ENCODE measurements around the gene DNAJC16.
"Not testable (repeated sequence)": the region's sequence is repeated elsewhere in the genome, so short reads cannot be mapped to it uniquely, and the experiment has no call there.

The DNAJC16 gene

GRCh38 chr1:15507278-15507677 is 19.4 kb upstream of the DNAJC16 start:
- no peak for DNase-seq (ENCODE audit: low spot score)

- DNase-seq (ENCODE audit: low spot score) = no peak
Observed at GRCh38 chr1:15508700-15509487, 17.8 kb upstream of the DNAJC16 start.

- no peak for DNase-seq (ENCODE audit: low spot score)
Observed at GRCh38 chr1:15509586-15509985, 17.1 kb upstream of the DNAJC16 start.

DNA sequence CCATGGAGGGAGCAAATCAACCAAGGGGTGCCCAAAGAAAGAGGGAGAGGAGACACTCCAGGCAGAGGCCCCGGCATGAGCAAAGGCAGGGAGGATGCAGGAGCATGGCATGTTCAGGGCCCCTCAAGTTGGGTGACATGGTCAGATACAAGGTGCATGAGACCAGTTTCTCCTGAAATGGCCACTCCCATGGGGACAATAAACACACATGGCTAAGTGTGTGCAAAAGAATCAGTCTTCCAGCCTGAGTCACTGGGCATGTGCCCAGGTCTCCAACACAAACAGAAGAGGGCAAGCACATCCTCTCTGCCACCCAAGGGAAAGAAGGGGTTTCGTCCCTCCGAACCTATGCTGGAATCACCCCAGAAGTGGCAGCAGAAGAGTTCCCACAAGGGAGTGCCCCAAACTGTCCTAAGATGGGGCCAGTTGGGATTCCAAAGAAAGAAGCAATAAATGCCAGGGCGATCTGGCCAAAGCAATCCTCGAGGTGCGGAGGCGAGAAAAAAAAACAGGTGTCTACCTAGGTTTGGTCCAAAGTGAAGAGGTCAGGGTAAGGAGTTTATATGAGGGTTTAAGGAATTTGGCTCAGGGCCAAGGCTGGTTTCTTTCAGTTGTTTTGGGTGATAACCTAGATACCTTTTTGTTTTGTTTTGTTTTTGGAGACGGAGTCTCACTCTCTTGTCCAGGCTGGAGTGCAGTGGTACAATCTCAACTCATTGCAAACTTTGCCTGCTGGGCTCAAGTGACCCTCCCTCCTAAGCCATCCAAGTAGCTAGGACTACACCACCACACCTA is 15.8 kb upstream of the DNAJC16 start:
- DNase-seq (ENCODE audit: low spot score) = no peak

DNA sequence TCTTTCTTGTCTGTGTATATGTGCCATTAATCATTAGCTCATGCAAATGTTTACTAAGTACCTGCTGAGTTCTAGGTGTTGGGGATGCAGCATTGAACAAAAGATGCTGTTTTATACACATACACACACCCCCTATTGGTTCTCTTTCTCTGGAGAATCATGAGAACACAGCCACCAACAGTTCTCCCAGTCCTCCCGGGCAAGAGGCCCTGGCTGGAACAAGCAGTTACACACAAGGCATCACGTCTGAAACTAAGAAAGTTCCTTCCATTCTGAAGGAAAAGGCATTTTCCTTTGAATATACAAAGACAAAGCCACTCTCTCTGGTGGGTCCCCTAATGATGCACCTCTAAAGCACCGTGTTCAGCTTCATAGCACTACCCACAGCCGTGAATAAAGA is 13.5 kb upstream of the DNAJC16 start:
- no peak for DNase-seq (ENCODE audit: low spot score)

- DNase-seq (ENCODE audit: low spot score) = no peak
Observed at GRCh38 chr1:15513919-15514318, 12.7 kb upstream of the DNAJC16 start.

DNA sequence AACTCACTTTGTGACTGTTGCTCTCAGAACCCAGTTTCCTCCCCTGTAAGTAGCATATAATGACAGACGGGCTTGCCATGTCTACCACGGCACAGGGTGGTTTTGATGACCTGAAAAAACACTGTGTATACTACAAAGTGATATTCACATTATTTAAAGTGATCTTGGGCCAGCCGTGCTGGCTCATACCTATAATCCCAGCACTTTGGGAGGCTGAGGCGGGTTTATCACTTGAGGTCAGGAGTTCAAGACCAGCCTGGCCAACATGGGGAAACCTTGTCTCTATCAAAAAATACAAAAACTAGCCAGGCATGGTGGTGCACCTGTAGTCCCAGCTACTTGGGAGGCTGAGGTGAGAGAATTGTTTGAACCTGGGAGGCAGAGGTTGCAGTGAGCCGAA is 12.1 kb upstream of the DNAJC16 start:
- not testable (repeated sequence) for DNase-seq (ENCODE audit: low spot score)

DNA sequence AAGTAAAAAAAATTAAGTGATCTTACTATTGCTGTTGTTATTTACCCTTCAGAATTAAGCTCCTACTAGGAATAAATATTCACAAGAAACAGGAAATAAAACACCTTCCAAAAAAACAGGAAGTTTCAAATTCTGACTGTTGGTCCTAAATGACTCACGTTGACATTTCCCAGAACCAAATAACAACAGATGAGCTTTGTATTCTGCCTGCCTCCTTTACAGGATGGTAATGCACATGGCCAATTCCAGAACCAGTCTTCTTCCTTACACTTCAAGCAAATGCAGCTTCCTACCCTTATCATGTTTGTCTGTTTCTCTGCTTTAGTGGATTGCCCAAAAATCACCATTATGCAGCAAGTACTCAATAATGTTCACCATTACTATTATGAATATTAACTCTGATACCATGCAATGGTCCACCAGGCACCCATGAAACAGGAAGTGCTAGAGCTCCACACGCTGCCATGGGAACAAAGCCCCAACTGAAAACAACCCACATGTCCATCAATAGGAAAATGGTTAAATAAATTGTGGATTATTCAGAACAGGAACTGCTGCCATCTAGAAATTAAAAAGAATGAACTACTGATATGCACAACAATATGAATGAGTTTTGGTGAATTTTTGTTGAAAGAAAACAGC is 11.5 kb upstream of the DNAJC16 start:
- no peak for DNase-seq (ENCODE audit: low spot score)

DNA sequence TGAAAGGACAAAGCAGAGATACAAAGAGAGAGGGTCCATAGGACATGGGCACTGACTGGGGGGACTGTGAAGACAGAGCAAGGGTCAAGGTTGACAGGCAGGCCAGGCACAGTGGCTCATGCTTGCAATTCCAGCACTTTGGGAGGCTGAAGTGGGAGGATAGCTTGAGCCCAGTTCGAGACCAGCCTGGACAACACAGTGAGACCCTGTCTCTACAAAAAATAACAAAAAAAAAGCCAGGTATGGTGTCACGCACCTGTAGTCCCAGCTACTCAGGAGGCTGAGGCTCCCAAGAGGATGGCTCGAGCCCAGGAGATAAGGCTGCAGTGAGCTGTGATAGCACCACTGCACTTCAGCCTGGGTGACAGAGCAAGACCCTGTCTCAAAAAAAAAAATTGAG is 7.0 kb upstream of the DNAJC16 start:
- no peak for DNase-seq (ENCODE audit: low spot score)

DNA sequence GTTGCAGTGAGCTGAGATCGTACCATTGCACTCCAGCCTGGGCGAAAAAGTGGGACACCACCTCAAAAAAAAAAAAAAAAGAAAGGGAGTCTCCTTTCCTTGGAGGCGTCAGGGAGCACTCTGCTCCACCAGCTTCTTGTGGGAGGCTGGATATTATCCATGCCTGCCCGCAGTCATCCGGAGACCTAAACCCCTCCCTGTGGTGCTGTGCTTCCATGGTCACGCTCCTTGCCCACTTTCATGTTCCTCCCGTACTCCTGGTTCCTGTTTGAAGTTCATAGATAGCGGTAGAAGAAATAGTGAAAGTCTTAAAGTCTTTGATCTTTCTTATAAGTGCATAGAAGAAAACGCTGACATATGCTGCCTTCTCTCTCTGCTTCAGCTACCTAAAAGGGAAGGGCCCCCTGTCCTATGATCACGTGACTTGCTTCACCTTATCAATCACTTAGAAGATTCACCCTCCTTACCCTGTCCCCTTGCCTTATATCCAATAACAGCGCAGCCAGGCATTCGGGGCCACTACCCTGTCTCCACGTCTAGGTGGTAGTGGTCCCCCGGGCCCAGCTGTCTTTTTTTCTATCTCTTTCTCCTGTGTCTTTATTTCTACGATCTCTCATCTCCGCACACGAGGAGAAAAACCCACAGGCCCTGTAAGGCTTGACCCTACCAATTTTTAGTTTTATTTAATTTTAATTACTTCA is 5.3 kb upstream of the DNAJC16 start:
- DNase-seq (ENCODE audit: low spot score) = not testable (repeated sequence)

GRCh38 chr1:15522551-15522950 is 4.1 kb upstream of the DNAJC16 start:
- DNase-seq (ENCODE audit: low spot score) = no peak

- DNase-seq (ENCODE audit: low spot score) = no peak
Observed at GRCh38 chr1:15523104-15524020, 3.3 kb upstream of the DNAJC16 start.

GRCh38 chr1:15524021-15524282 is 2.7 kb upstream of the DNAJC16 start, which contains the start of gene CASP9:
Gene CASP9, minus strand, starts transcription at chr1:15524215. Its CDS starts 15 bp downstream, at chr1:15524200.
- no peak for DNase-seq (ENCODE audit: low spot score)

GRCh38 chr1:15524283-15525049 is 2.2 kb upstream of the DNAJC16 start:
- peak; percentile 100 for DNase-seq (ENCODE audit: low spot score)

DNA sequence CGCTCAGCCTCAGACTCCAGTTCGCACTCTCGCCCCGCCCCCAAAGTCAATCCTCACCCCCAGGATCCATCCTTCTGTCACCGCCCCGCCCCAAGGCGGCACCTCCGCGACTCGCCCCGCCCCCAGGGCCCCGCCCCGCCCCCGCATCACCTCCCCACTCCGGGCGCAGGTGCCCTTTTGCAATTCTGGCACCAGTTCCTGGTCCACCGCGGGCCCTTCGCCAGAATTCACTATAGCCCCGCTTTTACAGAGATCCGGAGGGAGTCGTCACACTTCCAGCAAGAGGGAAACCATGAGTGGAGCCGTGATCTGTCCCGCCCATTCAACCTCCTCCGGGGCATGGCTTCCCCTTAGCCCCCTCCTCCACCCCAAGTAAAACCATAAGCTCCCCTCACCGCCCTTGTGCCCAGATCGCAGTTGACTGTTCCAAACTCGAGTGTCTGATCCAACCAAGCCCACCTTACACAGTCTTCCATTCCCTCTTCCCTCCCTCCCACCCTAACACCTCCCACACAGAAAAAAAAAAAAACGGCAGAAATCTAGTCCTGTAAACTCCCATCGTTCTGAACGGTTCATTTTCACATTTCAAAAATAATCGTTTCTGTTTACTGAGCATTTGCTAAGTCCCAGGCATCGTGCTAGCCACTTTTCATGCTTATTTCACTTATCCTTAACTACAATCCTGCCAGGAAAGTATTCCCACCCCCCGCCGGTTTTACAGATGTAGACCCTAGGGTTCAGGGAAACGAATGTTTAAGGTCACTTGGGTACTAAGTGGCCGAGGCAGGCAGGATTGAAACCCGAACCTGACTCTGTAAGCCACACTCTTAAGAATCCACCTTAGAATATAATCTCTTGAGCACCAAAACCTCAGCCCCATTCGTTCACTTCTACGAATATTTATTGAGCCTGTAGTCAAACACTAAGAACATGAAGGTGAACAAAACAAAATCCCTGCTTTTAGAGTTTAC is 1.3 kb upstream of the DNAJC16 start:
- no peak for DNase-seq (ENCODE audit: low spot score)

GRCh38 chr1:15526021-15526489 is 593 bp upstream of the DNAJC16 start:
- no peak for DNase-seq (ENCODE audit: low spot score)

DNA sequence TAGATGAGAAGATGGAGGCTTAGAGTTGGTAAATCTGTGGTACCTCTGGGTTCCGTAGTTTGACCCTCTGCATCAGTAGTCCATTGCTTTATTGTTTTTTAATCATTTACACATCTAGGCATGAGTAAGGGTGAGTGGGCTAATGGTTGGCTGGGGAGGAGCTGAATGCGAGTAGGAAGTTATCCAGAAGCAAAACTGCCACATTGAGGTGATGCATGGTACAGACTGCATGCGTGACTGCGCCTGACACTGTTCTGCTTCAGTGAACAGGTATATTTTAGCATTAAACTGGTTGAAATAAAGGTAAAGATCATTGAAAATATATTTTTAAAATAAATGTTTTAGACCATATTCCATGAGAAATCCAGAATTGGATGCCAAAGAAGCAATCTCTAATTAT is 4.4 kb downstream of the DNAJC16 start:
- no peak for DNase-seq (ENCODE audit: low spot score)

GRCh38 chr1:15531682-15532081 is 5.0 kb downstream of the DNAJC16 start:
- DNase-seq (ENCODE audit: low spot score) = no peak

- no peak for DNase-seq (ENCODE audit: low spot score)
Observed at GRCh38 chr1:15538771-15539170, 12.1 kb downstream of the DNAJC16 start.
